Panc1 (cell line): ENCODE data around the gene CPSF4.

ENCODE experiments used
- POLR2AphosphoS5 ChIP-seq: IDR thresholded peaks from 2 replicates; pipeline ENCODE4 v1.6.1; 2012; ENCODE audit warnings: mild to moderate bottlenecking, low read depth, low read length, moderate library complexity
- SIN3A ChIP-seq: IDR thresholded peaks from 2 replicates; pipeline ENCODE4 v1.6.1; 2012; ENCODE audit warnings: low read depth, mild to moderate bottlenecking, low read length, moderate library complexity, borderline replicate concordance; ENCODE audit not compliant: insufficient read depth
- TCF7L2 ChIP-seq: IDR thresholded peaks from 2 replicates; pipeline ENCODE4 v1.6.1; 2011; ENCODE audit warnings: mild to moderate bottlenecking, low read depth, low read length, inconsistent platforms
- TF ChIP-seq, protein P1 (sequence below), 2 experiments: IDR thresholded peaks; 2 replicates each; pipeline ENCODE4 v1.6.1; 2011 to 2012; ENCODE audit warnings: low read depth in 2 of 2, control low read depth in 1 of 2, low read length in 1 of 2, mild to moderate bottlenecking in 1 of 2, moderate library complexity in 1 of 2; ENCODE audit not compliant: insufficient read depth in 1 of 2
- TF ChIP-seq, protein P2 (sequence below): fragments of 450-650 bp; IDR thresholded peaks from 2 replicates; pipeline ENCODE4 v1.5.1; 2017; ENCODE audit warnings: mild to moderate bottlenecking

DNA sequence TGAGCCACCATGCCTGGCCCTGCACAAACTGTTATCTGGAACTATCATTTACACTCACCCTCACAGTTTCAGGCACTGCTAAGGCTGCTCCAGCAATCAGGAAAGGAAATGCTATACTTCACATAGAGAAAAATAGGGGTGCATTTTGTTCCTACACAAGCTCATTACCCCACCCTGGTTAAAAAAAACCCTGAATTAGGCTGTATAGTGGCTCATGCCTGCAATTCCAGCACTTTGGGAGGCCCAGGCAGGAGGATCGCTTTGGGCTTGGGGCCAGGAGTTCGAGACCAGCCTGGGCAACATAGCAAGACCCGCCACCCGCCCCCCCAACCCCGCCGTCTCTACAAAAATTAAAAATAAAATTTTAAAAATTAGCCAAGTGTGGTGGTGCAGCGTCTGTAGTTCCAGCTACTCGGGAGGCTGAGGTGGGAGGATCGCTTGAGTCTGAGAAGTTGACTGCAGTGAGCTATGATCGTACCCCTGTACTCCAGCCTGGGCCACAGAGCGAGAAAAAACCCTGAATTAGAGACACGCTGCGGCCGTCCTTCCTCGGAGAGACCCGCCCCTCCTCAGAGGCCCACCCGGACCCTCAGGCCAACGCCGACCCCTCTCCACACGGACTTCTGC is 684 bp upstream of the CPSF4 start:
- TF ChIP-seq POLR2AphosphoS5 = no peak
- TF ChIP-seq, protein P1, sequence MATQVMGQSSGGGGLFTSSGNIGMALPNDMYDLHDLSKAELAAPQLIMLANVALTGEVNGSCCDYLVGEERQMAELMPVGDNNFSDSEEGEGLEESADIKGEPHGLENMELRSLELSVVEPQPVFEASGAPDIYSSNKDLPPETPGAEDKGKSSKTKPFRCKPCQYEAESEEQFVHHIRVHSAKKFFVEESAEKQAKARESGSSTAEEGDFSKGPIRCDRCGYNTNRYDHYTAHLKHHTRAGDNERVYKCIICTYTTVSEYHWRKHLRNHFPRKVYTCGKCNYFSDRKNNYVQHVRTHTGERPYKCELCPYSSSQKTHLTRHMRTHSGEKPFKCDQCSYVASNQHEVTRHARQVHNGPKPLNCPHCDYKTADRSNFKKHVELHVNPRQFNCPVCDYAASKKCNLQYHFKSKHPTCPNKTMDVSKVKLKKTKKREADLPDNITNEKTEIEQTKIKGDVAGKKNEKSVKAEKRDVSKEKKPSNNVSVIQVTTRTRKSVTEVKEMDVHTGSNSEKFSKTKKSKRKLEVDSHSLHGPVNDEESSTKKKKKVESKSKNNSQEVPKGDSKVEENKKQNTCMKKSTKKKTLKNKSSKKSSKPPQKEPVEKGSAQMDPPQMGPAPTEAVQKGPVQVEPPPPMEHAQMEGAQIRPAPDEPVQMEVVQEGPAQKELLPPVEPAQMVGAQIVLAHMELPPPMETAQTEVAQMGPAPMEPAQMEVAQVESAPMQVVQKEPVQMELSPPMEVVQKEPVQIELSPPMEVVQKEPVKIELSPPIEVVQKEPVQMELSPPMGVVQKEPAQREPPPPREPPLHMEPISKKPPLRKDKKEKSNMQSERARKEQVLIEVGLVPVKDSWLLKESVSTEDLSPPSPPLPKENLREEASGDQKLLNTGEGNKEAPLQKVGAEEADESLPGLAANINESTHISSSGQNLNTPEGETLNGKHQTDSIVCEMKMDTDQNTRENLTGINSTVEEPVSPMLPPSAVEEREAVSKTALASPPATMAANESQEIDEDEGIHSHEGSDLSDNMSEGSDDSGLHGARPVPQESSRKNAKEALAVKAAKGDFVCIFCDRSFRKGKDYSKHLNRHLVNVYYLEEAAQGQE (IDR thresholded peaks at IDR 0.05; ENCODE audit: insufficient read depth in 1 of 2, low read depth in 2 of 2, low read length in 1 of 2) = no peak
- TF ChIP-seq, protein P2, sequence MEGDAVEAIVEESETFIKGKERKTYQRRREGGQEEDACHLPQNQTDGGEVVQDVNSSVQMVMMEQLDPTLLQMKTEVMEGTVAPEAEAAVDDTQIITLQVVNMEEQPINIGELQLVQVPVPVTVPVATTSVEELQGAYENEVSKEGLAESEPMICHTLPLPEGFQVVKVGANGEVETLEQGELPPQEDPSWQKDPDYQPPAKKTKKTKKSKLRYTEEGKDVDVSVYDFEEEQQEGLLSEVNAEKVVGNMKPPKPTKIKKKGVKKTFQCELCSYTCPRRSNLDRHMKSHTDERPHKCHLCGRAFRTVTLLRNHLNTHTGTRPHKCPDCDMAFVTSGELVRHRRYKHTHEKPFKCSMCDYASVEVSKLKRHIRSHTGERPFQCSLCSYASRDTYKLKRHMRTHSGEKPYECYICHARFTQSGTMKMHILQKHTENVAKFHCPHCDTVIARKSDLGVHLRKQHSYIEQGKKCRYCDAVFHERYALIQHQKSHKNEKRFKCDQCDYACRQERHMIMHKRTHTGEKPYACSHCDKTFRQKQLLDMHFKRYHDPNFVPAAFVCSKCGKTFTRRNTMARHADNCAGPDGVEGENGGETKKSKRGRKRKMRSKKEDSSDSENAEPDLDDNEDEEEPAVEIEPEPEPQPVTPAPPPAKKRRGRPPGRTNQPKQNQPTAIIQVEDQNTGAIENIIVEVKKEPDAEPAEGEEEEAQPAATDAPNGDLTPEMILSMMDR = no peak
- TF ChIP-seq SIN3A = no peak
- TF ChIP-seq TCF7L2 = no peak
